K562 (cell line): Measurements from ENCODE around the gene PGR.

ENCODE experiments used
- CTCF ChIP-seq, 3 experiments: IDR thresholded peaks in 2 of 3; conservative IDR thresholded peaks in 1 of 3; 2 replicates each; pipeline ENCODE4 v1.5.1; 2011 to 2012; ENCODE audit warnings: low read length in 3 of 3, mild to moderate bottlenecking in 3 of 3, control low read depth in 2 of 3, improper control_type of control experiment in 1 of 3, inconsistent platforms in 1 of 3, low read depth in 1 of 3, mixed read lengths in 1 of 3, moderate library complexity in 1 of 3; ENCODE audit not compliant: insufficient read depth in 2 of 3
- EP300 ChIP-seq: IDR thresholded peaks from 2 replicates; pipeline ENCODE4 v1.6.1; 2012; ENCODE audit warnings: low read length, improper control_type of control experiment
- POLR2A ChIP-seq: fragments of 450-650 bp; conservative IDR thresholded peaks from 2 replicates; pipeline ENCODE4 v1.6.1; 2016
- POLR2AphosphoS5 ChIP-seq: IDR thresholded peaks from 2 replicates; pipeline ENCODE4 v1.6.1; 2011; ENCODE audit warnings: mild to moderate bottlenecking, low read depth, low read length, moderate library complexity; ENCODE audit not compliant: control insufficient read depth, insufficient read depth
- ZFX ChIP-seq: sonication (generic); formaldehyde crosslinking; IDR thresholded peaks from 2 replicates; pipeline ENCODE4 v1.8.0; 2022; ENCODE audit warnings: mild to moderate bottlenecking, missing genetic modification reagents, moderate library complexity
- TF ChIP-seq, protein P1 (sequence below): sonication (generic); formaldehyde crosslinking; IDR thresholded peaks from 2 replicates; pipeline ENCODE4 v1.9.0; 2022; ENCODE audit warnings: mild to moderate bottlenecking, missing genetic modification reagents

DNA sequence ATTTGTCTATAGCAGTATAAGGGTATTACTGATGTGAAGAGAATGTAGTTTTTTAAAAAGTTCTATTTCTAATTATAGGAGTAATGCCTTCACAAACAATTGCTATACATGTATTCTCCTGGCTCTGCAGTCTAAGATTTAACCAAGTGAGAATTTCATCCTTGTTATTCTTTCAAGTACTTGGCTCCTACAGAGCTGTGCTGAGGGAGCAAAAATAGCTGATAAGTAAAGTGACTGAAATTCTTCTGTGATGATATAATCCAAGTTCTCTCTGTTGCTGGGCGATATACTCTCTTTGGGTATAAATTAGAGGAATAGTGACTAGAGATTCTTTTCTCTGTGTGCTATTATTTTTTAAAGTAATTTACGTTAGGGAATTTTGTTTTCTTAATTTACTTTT, 68.0 kb downstream of the PGR start:
- TF ChIP-seq EP300 (no peak), POLR2A (no peak), ZFX (CRISPR knock-in tag) (no peak), POLR2AphosphoS5 (no peak), CTCF (IDR thresholded peaks at IDR 0.05 in 2 of 3, conservative IDR thresholded peaks at IDR 0.05 in 1 of 3; ENCODE audit: insufficient read depth in 2 of 3, low read depth in 1 of 3, low read length in 3 of 3) (no peak)
- TF ChIP-seq, protein P1, sequence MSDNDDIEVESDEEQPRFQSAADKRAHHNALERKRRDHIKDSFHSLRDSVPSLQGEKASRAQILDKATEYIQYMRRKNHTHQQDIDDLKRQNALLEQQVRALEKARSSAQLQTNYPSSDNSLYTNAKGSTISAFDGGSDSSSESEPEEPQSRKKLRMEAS = no peak
